Panc1 (cell line): ENCODE results near the gene TMPRSS6. TPM values are rescaled to one million over a fixed set of nuclear protein-coding genes. Genes with fewer than 3 reads are reported as not detected.

Experiments
- ATAC-seq: fragments of 200-7000 bp; cut with Tn5 transposase; 2 replicates; pipeline ENCODE4 v1.9.1; 2020; ENCODE audit warnings: mild to moderate bottlenecking, moderate library complexity
- BruUV-seq: library from RNA; stranded (reverse); fragments of 400-500 nt; replicated peaks from 2 replicates; lab custom pipeline; 2021; lab: Mats Ljungman, UMichigan
- CTCF ChIA-PET: fragments of 300-600 bp; sonication (Branson Sonifier 250); formaldehyde crosslinking; loops from one replicate; lab custom pipeline; 2022; ENCODE audit warnings: antibody characterized with exemption; lab: Charles Lee
- POLR2A ChIA-PET: fragments of 300-600 bp; sonication (Branson Sonifier 250); formaldehyde crosslinking; loops from one replicate; lab custom pipeline; 2022; ENCODE audit warnings: antibody characterized with exemption; lab: Charles Lee
- DNase-seq: peaks from one replicate; pipeline ENCODE4 v3.0.0-alpha.2; 2010; ENCODE audit warnings: low read depth, low spot score
- H3K27ac ChIP-seq: 2 replicates; pipeline ENCODE4 v1.5.1; 2011; ENCODE audit warnings: mild to moderate bottlenecking, low read length, inconsistent platforms
- H3K27me3 ChIP-seq: fragments of 200-500 bp; sonication (Bioruptor generic); 2 replicates; pipeline ENCODE4 v1.6.0; 2014; ENCODE audit warnings: low read length, inconsistent platforms; ENCODE audit not compliant: control insufficient read depth, insufficient read depth
- H3K36me3 ChIP-seq: fragments of 200-500 bp; sonication (Bioruptor generic); 2 replicates; pipeline ENCODE4 v1.5.1; 2014; ENCODE audit warnings: inconsistent platforms, mild to moderate bottlenecking, low read length, moderate library complexity; ENCODE audit not compliant: control insufficient read depth, insufficient read depth
- H3K4me1 ChIP-seq: 2 replicates; pipeline ENCODE4 v1.5.1; 2011; ENCODE audit warnings: inconsistent platforms, mild to moderate bottlenecking, low read length, moderate library complexity; ENCODE audit not compliant: control insufficient read depth, insufficient read depth
- H3K4me3 ChIP-seq, 2 experiments: 2 replicates each; pipeline ENCODE4 v1.5.1; 2011 to 2012; ENCODE audit warnings: low read depth in 2 of 2, low read length in 2 of 2, mild to moderate bottlenecking in 2 of 2, inconsistent platforms in 1 of 2, moderate library complexity in 1 of 2
- H3K9me3 ChIP-seq: fragments of 200-500 bp; sonication (Bioruptor generic); 2 replicates; pipeline ENCODE4 v1.5.1; 2014; ENCODE audit warnings: low read depth, mild to moderate bottlenecking, inconsistent platforms, low read length, moderate library complexity; ENCODE audit not compliant: control insufficient read depth, insufficient read depth
- CTCF ChIP-seq: fragments of 450-650 bp; IDR thresholded peaks from 2 replicates; pipeline ENCODE4 v1.5.1; 2017; ENCODE audit warnings: mild to moderate bottlenecking
- POLR2AphosphoS5 ChIP-seq: IDR thresholded peaks from 2 replicates; pipeline ENCODE4 v1.6.1; 2012; ENCODE audit warnings: mild to moderate bottlenecking, low read depth, low read length, moderate library complexity
- REST ChIP-seq, 2 experiments: IDR thresholded peaks; 2 replicates each; pipeline ENCODE4 v1.6.1; 2011 to 2012; ENCODE audit warnings: low read depth in 2 of 2, control low read depth in 1 of 2, low read length in 1 of 2, mild to moderate bottlenecking in 1 of 2, moderate library complexity in 1 of 2; ENCODE audit not compliant: insufficient read depth in 1 of 2
- SIN3A ChIP-seq: IDR thresholded peaks from 2 replicates; pipeline ENCODE4 v1.6.1; 2012; ENCODE audit warnings: low read depth, mild to moderate bottlenecking, low read length, moderate library complexity, borderline replicate concordance; ENCODE audit not compliant: insufficient read depth
- TCF7L2 ChIP-seq: IDR thresholded peaks from 2 replicates; pipeline ENCODE4 v1.6.1; 2011; ENCODE audit warnings: mild to moderate bottlenecking, low read depth, low read length, inconsistent platforms
- in situ Hi-C: cut with HindIII; loops from 2 replicates; pipeline ENCODE4 v1.10.0; 2016; ENCODE audit warnings: low sequenced_read_pairs, low pct_unique_long_range_greater_than_20kb
- intact Hi-C: fragments of 100-400 bp; cut with micrococcal nuclease; formaldehyde crosslinking; loops from one replicate; pipeline ENCODE4 v1.10.0; 2022; ENCODE audit not compliant: unreplicated experiment
- total RNA-seq: library from RNA; stranded (reverse); gene quantifications from one replicate; pipeline ENCODE4 v1.2.1, GENCODE V29; 2021; ENCODE audit not compliant: unreplicated experiment

The TMPRSS6 gene
- total RNA-seq, 1 experiment from 2014 or later = not detected

GRCh38 chr22:37086184-37086583 is 23.3 kb downstream of the TMPRSS6 start:
- no peaks in the 10 kb centered on the region for H3K4me1 ChIP-seq
- intact Hi-C loops (no loop called here), in situ Hi-C loops (no loop called here)
- ChIA-PET CTCF (no interaction called here), POLR2A (no interaction called here)
- DNase-seq = no peak
- BruUV-seq = no TSS peak
- H3K27me3 ChIP-seq = no peaks in the 10 kb centered on the region
- H3K27ac ChIP-seq = no peak overlapping the region
- ATAC-seq = no peak
- TF ChIP-seq POLR2AphosphoS5 (no peak), REST (IDR thresholded peaks at IDR 0.05; ENCODE audit: insufficient read depth in 1 of 2, low read depth in 2 of 2, low read length in 1 of 2) (no peak), TCF7L2 (no peak), SIN3A (no peak), CTCF (no peak)
- no peaks in the 10 kb centered on the region for H3K36me3 ChIP-seq
- no peak overlapping the region for H3K4me3 ChIP-seq
- no peaks in the 10 kb centered on the region for H3K9me3 ChIP-seq

GRCh38 chr22:37084385-37084784 is 25.1 kb downstream of the TMPRSS6 start:
- ChIA-PET CTCF (no interaction called here), POLR2A (no interaction called here)
- ATAC-seq (no peak), DNase-seq (no peak)
- Histone ChIP-seq H3K4me3 (no peak overlapping the region), H3K27ac (no peak overlapping the region), H3K9me3 (no peaks in the 10 kb centered on the region), H3K36me3 (no peaks in the 10 kb centered on the region), H3K4me1 (no peaks in the 10 kb centered on the region), H3K27me3 (no peaks in the 10 kb centered on the region)
- intact Hi-C loops = no loop called here
- in situ Hi-C loops = no loop called here
- BruUV-seq = no TSS peak
- TF ChIP-seq REST (IDR thresholded peaks at IDR 0.05; ENCODE audit: insufficient read depth in 1 of 2, low read depth in 2 of 2, low read length in 1 of 2) (no peak), POLR2AphosphoS5 (no peak), TCF7L2 (no peak), SIN3A (no peak), CTCF (no peak)
